Left kidney (tissue), 2 donors: Measurements from ENCODE around the gene MID1. TPM values are rescaled to one million over a fixed set of nuclear protein-coding genes. Genes with fewer than 3 reads are reported as not detected.

Experiments
- DNase-seq: peaks from one replicate; pipeline ENCODE4 v3.0.0-alpha.2; 2013
- polyA plus RNA-seq: library from polyadenylated mRNA; unstranded; fragments of 120-200 nt; gene quantifications from one replicate; pipeline ENCODE4 v1.2.1, GENCODE V29; 2013; ENCODE audit not compliant: insufficient read length

The MID1 gene
- polyA plus RNA-seq, 1 donor: 31.6 TPM

DNA sequence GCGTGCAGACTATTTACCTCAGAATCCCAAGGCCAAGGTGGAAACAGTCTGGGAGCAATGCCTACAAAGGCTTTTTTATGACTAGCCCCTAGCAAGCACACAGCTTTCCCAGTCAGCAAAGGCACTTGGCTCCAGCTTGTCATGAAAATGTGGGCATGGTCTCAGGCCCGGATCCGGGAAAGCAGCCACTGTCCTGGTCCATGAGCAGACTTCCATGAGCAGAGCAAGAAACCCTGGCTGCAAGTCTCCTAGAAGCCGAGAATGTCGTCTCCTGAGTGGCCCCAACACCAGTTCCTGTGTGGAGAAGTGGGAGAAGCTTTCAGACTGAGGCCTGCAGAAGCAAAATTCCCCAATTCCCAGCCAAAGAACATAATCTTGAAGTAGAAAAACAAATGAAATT, 190.5 kb downstream of the MID1 start:
- no peak for DNase-seq

DNA sequence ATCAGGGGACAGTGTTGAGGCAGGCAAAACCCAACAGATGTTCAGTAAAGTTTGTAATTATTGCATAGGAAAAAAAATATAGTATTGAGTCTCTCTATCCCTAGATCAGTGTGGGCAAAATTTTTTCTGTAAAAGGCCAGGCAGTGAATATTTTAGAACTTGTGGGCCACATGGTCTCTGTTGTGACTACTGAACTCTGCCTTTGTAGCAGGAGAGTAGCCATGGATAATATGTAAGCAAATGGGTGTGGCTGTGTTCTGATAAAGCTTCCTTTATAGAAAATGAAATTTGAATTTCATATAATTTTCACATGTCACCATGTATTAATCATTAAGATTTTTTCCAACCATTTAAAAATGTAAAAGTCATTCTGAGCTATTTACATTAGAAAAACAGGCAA, 193.1 kb downstream of the MID1 start:
- no peak for DNase-seq

- DNase-seq: no peak
These were observed 196.7 kb downstream of the MID1 start for GRCh38 chrX:10423716-10424115.

DNA sequence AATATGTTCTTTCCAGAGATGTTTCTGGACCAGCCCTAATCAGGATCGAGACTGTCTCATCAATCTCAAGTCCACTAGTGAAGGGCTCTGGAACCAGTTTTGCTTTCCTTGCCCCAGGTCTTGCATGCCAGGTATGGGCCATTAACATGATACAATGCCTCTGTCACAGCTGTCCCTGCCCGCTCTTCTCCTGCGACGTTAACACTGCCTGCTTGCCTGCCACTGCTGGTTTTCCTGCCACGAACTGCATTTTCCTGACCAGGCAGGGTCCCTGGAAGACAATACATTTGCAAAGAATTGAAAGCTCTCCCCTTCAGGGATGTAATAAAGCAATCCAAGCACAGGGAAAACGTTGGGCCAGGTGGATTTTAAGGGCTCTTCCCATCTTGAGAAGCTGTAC, 200.3 kb downstream of the MID1 start:
- no peak for DNase-seq

DNA sequence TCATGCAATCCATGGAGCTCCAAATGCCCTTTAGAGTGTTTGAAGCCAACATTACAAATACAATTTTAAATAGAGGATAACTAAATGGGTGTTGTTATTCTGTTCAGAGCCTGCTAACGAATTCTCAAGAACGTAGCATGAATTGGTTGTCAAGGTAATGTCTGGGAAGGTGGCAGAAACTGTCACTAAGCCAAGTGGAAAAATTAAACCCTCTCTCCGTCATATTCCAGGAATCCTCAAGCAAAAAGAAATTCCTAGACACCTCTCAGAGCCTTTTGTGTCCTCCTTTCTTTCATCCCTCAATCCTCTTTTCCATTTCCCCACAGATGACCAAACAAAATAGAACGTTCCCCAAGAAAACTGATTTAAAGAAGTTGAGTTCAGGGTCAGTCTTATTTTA, 204.0 kb downstream of the MID1 start:
- DNase-seq: no peak

DNA sequence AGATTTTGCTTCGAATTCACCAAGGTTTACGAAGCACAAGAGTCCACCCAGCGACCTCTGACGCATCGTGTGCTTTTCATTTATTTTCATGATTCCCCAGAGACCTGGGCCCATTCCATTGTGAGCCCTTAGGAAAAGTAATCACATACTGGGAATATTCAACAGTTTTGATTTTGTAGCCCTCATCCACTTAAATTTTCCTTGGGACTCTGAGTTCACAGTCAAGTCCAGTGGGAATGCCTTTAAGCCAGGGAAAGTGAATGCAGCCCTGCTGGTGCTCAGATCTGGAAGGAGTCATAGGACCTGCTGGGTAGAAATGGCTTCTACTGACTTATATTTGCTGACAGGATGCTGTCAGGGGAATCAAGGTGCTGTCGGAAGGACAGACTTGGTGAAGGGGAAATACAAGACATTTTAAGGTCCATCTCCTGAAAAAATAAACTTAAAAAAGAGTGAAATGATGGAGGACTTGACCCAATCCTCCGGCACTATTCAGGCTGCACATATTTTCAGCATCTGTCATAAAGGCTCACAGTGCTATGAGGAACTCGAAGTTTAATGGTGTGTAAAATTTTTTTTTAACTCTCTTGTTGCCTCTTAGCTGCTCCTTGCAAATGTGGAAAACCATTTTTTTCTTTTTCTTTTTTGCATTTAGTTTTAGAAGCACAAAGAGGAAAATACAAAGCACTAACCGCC, 204.9 kb downstream of the MID1 start:
- DNase-seq: no peak

- DNase-seq: no peak
These were observed 205.5 kb downstream of the MID1 start for GRCh38 chrX:10414862-10415261.

DNA sequence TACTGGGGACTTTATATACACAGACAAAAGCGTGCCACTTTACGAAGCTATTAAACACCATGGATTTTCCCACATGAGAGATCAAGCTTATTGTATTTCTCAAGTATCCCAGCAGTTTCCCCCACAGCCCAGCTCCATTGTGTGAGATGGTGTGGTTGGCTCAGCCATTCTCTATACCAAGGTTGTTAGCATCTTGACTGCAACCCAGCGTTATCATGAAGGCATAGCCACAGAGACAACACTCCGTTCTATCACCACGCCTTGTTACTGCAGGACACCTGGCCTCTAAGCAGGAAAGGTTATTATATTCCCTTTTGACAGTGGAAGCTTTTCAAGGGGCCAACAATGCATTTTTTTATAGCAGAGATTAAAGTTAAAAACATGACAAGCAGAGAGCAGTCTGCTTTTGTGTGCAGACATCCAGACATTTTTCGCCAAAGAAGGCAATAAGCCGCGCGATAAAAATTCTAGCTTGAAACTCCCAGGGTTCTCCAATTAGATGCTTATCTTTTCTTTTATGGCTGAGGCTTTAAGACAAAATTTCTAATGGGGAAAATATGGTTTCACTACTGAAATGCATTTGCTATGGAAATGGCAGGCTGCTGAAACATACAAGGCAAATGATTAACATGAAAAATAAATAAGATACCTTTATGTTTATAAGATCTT, 206.1 kb downstream of the MID1 start:
- DNase-seq: no peak

DNA sequence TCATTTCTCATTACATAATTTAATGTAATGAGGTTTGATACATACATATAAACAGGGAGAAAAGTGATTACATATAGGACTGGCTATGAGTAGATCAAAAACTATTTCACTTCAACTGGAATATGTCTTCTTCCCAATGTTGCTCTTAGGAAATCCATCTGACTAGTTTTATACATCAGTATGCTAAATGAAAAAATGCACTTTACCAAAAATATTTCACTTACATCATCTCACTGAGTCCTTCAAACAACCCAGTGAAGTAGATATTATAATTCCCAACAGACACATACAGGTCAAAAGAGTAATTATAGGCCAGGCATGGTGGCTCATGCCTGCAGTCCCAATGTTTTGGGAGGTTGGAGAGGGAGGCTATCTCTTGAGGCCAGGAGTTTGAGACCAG, 215.9 kb downstream of the MID1 start:
- no peak for DNase-seq

DNA sequence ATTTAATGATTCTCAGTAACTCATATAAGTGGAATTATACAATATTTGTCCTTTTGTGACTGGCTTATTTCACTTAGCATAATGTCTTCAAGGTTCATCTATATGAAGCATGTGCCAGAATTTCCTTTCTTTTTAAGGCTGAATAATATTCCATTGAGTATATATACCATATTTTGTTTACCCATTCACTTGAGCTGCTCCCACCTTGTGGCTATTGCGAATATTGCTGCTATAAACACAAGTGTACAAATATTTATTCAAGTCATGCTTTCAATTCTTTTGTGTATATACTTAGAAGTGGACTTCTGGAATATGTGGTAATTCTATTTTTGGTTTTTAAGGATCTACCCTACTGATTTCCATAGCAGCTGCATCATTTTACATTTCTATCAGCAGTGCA, 219.1 kb downstream of the MID1 start:
- DNase-seq: no peak

DNA sequence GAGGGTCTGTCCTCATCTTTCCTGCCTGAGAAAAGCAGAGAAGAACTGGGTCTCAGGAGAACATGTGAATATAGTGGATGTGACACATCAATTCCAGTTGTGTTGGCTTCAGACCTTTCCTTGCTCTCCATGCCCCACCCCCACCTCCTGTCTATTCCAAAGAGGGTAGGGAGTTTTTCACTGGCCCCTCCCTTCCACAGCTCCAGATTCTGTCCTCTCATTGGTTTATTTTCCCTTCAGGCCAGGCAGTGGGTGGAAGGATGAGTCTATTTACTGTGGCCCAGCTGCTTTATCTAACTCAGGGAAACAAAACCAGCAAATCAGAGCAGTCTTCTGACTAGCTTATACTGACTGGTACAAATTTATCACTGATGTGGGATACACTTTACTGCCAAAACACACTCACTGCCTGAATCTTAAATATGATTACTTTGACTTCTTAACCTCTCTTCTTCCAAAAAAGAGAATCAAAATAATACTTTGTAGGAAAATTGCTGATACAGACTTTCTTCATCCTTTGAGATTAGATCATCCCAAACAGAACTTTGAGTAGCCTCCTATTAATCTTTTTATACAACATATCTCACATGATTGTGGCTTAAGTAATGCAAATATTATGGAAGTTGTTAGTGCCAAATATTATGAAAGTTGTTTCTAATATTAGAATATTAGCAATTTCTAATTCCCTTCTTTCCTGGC, 221.2 kb downstream of the MID1 start:
- no peak for DNase-seq

GRCh38 chrX:10398215-10398614, 222.2 kb downstream of the MID1 start:
- no peak for DNase-seq

DNA sequence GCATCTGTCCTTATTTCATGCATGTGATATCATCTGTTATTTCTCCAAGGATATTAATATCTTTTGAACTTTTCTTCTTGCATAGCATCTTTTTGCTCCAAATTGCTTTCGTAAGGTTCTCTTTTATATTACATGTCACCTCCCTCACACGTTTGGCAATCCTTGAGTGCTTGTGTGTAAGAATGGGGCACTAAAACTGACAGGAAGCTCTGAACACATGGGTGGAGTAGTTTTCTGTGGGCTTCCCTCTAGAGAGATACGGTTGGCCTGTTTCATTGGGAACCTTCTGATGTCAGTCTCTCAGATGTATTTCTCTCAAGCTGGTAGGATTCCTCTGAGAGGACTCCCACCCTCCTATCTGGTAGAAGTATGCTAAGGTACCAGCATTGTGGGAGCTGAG, 223.0 kb downstream of the MID1 start:
- no peak for DNase-seq

DNA sequence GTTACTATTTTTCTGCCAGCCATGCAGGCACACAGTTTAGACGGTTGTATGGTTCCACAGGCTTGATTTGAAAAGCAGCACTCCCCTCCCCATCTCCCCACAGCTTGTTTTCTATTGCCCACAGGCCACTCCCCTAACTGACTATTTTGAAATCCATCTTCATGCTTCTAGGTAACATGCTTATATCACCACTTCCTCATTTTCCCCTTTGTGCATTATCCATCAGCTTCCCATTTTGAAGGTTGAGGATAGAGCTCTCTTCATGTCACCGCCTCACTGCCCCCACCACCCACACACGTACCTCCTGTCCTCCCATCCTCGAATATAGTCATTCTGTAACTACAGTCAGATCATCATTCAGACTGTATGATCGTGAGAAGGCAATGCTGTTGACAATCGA, 224.7 kb downstream of the MID1 start:
- DNase-seq: no peak
